Astrocyte of the spinal cord (primary cell): ENCODE measurements around the gene VWA3A.
"Not testable (repeated sequence)": the region's sequence is repeated elsewhere in the genome, so short reads cannot be mapped to it uniquely, and the experiment has no call there.

ENCODE experiments used
- DNase-seq: peaks from one replicate; pipeline ENCODE4 v3.0.0; 2011; ENCODE audit warnings: low read depth, low spot score
- H3K4me3 ChIP-seq: 2 replicates; pipeline ENCODE4 v1.5.1; 2011; ENCODE audit warnings: low read depth, mild to moderate bottlenecking, low read length, moderate library complexity
- in situ Hi-C: cut with HindIII; loops from 2 replicates; pipeline ENCODE4 v1.10.0; 2017; ENCODE audit warnings: low sequenced_read_pairs
- TF ChIP-seq, protein P1 (sequence below): IDR thresholded peaks from 2 replicates; pipeline ENCODE4 v1.5.1; 2012; ENCODE audit warnings: low read depth, mild to moderate bottlenecking, low read length, inconsistent platforms

The VWA3A gene, protein sequence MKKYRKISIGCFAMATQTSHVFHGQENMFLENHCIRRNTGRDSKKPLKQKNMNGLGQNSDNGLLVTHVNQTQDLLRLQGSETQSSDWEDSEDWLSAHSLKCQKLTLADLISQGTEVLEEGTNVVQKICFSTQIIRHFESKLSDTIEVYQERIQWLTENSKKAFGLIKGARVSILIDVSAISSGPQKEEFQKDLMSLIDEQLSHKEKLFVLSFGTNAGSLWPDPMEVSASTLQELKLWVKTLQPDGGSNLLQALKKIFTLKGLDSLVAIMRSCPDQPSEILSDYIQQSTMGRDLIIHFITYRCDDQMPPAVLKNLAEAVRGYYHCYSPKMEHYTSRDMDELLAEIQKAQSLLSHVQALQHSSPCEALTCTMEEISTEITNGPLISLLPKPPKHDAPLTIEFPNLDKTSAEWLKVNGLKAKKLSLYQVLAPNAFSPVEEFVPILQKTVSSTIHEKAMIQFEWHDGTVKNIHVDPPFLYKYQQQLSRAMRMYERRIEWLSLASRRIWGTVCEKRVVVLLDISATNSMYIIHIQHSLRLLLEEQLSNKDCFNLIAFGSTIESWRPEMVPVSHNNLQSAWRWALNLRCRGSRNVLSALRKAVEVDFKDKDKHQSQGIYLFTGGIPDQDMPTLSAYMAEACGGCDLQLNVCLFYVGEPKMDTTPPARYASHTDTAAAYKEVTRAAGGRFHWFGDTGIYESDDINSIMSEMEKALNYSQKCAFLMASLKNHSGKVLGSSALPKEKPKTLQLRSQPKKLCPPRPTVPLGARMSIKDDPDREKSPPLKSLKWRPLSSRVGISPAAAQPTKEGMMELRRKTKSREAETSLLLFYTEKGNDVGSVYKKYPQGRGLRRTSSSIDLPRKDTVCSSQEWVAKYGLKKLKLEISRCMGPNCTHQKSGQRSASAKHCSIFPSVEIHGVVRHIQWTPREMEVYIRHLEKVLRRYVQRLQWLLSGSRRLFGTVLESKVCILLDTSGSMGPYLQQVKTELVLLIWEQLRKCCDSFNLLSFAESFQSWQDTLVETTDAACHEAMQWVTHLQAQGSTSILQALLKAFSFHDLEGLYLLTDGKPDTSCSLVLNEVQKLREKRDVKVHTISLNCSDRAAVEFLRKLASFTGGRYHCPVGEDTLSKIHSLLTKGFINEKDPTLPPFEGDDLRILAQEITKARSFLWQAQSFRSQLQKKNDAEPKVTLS

DNA sequence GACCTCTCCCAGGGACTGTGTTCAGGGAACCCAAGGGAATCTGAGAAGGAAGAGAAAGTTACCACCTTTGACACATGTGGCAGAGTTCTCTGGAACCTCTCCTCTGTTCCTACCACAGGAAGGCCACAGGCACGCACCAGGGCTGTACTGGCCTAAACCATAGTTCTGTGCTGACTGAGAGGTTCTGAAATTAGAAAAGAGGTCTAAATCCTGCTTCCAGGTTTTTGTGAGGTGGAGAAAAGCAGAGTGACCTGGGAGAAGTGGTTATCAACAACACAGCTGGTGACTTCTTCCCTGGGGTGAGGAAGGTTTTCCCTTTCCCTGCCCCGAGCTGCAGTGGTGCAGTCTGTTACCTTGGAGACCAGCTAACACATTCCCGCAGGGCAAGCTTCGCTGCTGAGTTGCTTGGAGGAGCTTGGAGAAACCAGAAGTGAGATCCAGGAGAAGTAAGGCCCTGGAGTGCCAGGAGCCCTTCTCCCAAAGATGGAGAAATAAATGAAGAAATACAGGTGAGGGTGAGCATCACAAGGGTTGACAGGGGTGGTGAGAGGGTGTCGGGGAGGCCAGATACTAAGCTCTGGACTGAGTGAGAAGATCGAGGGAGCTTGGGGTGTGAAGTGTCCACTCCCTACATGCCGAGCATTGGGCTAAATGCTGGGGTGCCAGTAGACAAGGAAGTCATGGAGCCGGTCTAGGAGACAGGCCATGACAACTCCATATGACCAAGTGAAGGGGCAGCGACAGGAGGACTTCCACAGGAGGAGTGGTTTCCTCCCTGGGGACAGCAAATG, at the start of gene VWA3A:
Gene VWA3A (plus strand): TSS at position 399 of the 791 bp plus-strand sequence. CDS start 97 bp downstream, at position 496.
- peak; percentile 72 for DNase-seq
- TF ChIP-seq, protein P1, sequence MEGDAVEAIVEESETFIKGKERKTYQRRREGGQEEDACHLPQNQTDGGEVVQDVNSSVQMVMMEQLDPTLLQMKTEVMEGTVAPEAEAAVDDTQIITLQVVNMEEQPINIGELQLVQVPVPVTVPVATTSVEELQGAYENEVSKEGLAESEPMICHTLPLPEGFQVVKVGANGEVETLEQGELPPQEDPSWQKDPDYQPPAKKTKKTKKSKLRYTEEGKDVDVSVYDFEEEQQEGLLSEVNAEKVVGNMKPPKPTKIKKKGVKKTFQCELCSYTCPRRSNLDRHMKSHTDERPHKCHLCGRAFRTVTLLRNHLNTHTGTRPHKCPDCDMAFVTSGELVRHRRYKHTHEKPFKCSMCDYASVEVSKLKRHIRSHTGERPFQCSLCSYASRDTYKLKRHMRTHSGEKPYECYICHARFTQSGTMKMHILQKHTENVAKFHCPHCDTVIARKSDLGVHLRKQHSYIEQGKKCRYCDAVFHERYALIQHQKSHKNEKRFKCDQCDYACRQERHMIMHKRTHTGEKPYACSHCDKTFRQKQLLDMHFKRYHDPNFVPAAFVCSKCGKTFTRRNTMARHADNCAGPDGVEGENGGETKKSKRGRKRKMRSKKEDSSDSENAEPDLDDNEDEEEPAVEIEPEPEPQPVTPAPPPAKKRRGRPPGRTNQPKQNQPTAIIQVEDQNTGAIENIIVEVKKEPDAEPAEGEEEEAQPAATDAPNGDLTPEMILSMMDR, result no peak
- in situ Hi-C loops, result no loop called here
- no peak within 1 kb of the TSS for H3K4me3 ChIP-seq

DNA sequence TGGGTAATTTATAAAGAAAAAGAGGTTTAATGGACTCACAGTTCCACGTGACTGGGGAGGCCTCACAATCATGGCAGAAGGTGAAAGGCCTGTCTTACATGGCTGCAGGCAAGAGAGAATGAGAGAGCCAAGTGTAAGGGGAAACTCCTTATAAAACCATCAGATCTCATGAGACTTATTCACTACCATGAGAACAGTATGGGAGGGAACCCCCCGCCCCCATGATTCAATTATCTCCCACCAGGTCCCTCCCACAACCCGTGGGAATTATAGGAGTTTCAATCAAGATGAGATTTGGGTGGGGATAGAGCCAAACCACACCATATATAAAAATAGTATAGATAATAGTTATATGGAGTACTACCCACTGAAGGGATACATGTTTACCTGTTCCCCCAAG, 48.5 kb upstream of the VWA3A start:
- H3K4me3 ChIP-seq, in situ Hi-C loops, DNase-seq: not testable (repeated sequence)

DNA sequence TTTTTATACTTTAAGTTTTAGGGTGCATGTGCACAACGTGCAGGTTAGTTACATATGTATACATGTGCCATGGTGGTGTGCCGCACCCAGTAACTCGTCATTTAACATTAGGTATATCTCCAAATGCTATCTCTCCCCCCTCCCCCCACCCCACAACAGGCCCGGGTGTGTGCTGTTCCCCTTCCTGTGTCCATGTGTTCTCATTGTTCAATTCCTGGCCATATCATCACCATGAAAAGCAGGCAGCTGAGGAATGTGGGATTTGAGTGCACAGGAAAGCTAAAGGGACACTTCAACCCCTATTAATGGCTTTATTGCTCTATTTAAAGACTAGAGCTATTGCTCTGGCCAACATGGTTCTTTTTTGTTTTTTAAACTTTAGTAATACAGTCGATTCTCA, 46.5 kb upstream of the VWA3A start:
- in situ Hi-C loops, DNase-seq, H3K4me3 ChIP-seq: not testable (repeated sequence)

DNA sequence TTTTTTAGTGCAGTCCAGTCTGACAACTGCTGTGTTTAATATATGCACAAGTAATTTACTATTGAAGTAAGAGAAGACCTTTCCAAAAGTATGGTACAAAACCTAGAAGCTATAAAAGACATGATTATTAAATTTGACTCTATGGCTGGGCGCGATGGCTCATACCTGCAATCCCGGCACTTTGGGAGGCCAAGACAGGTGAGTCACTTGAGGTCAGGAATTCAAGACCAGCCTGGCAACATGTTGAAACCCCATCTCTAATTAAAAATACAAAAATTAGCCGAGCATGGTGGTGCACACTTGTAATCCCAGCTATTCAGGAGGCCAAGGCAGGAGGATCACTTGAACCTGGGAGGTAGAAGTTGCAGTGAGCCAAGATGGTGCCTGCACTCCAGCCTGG, 41.4 kb upstream of the VWA3A start:
- TF ChIP-seq, protein P1, result no peak
- no peak for DNase-seq
- H3K4me3 ChIP-seq, result no peak overlapping the region
- in situ Hi-C loops, result no loop called here

DNA sequence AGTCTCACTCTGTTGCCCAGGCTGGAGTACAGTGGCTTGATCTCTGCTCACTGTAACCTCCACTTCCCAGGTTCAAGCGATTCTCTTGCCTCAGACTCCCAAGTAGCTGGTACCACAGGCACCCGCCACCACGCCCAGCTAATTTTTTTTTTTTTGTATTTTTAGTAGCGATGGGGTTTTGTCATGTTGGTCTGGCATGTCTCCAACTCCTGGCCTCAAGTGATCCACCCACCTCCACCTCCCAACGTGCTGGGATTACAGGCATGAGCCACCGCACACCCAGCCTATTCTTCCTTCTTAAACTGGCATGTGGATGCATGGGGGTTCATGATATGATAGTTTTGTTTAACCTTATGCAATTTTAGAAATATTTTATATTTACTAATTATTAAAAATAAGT, 39.4 kb upstream of the VWA3A start:
- no peak overlapping the region for H3K4me3 ChIP-seq
- no peak for DNase-seq
- TF ChIP-seq, protein P1, result no peak
- in situ Hi-C loops, result no loop called here

DNA sequence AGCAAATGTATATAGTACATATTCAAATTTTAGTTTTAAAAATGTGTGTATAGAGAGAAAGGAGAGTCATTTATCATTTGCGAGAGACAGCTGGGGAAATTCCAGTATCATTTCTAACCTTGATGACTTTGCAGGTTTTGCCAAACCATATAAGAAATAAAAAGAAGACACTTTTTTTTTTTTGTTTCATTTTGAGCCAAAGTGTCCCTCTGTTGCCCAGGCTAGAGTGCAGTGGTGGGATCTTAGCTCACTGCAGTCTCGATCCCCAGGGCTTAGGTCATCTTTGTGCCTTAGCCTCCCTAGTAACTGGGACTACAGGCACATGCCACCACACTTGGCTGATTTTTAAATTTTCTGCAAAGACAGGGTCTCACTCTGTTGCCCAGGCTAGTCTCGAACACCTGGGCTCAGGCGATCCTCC, 38.4 kb upstream of the VWA3A start:
- no peak overlapping the region for H3K4me3 ChIP-seq
- no peak for DNase-seq
- TF ChIP-seq, protein P1, result no peak
- in situ Hi-C loops, result no loop called here
